ENCODE data around the gene MET. TPM values are rescaled to one million over a fixed set of nuclear protein-coding genes. Genes with fewer than 3 reads are reported as not detected.
"Not testable (repeated sequence)": the region's sequence is repeated elsewhere in the genome, so short reads cannot be mapped to it uniquely, and the experiment has no call there.

MET gene
- total RNA-seq, 1 donor from 2014 or later: 55.4 TPM

DNA sequence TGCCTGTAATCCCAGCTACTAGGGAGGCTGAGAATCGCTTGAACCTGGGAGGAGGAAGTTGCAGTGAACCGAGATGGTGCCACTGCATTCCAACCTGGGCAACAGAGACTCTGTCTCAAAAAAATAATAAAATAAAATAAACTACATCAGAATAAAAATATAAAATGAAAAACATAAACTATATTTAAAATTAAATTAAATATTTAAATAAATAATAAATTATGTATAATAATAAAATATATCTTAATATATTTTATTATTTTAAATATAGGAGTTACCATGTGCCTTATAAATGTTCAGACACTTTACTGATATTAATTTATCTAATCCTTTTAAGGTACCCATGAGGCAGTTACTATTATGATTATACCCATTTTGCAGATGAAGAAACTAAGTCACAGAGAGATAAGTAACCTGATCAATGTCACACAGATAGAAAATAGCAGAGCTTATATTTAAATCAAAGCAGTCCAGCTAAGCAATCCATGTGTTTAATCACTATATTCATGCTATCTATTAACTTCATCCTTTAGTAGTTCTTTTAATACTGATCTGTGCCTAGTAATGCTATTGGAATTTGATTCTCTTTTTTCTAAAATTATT, 30.3 kb upstream of the MET start:
- TF ChIP-seq, protein P1, sequence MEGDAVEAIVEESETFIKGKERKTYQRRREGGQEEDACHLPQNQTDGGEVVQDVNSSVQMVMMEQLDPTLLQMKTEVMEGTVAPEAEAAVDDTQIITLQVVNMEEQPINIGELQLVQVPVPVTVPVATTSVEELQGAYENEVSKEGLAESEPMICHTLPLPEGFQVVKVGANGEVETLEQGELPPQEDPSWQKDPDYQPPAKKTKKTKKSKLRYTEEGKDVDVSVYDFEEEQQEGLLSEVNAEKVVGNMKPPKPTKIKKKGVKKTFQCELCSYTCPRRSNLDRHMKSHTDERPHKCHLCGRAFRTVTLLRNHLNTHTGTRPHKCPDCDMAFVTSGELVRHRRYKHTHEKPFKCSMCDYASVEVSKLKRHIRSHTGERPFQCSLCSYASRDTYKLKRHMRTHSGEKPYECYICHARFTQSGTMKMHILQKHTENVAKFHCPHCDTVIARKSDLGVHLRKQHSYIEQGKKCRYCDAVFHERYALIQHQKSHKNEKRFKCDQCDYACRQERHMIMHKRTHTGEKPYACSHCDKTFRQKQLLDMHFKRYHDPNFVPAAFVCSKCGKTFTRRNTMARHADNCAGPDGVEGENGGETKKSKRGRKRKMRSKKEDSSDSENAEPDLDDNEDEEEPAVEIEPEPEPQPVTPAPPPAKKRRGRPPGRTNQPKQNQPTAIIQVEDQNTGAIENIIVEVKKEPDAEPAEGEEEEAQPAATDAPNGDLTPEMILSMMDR (IDR thresholded peaks at IDR 0.05): no peak
- no peak for DNase-seq (ENCODE audit: extremely low spot score, unreplicated experiment)
- no peaks in the 10 kb centered on the region for H3K36me3 Mint-ChIP-seq (ENCODE audit: unreplicated experiment)
- H3K4me3 Mint-ChIP-seq (ENCODE audit: unreplicated experiment): no peak overlapping the region
- H3K9me3 Mint-ChIP-seq (ENCODE audit: unreplicated experiment): no peaks in the 10 kb centered on the region
- no peak overlapping the region for H3K27ac Mint-ChIP-seq (ENCODE audit: unreplicated experiment)
- no peaks in the 10 kb centered on the region for H3K27me3 Mint-ChIP-seq (ENCODE audit: unreplicated experiment)
- H3K4me1 Mint-ChIP-seq (ENCODE audit: unreplicated experiment): no peaks in the 10 kb centered on the region

DNA sequence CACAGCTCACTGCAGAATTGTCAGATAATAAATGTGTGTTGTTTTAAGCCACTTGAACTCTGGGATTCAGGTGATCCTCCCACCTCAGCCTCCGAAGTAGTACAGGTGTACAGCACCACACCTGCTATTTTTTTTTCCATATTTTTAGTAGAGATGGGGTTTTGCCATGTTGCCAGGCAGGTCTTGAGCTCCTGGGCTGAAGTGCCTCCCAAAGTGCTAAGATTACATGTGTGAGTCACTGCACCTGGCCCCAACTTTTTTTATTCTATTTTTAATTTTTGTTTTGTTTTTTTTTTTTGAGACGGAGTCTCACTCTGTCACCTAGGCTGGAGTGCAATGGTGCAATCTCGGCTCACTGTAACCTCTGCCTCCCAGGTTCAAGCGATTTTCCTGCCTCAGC, 28.8 kb upstream of the MET start:
- not testable (repeated sequence) for DNase-seq (ENCODE audit: extremely low spot score, unreplicated experiment); H3K4me1 Mint-ChIP-seq (ENCODE audit: unreplicated experiment); H3K27ac Mint-ChIP-seq (ENCODE audit: unreplicated experiment); H3K4me3 Mint-ChIP-seq (ENCODE audit: unreplicated experiment); H3K9me3 Mint-ChIP-seq (ENCODE audit: unreplicated experiment); H3K27me3 Mint-ChIP-seq (ENCODE audit: unreplicated experiment); H3K36me3 Mint-ChIP-seq (ENCODE audit: unreplicated experiment)

DNA sequence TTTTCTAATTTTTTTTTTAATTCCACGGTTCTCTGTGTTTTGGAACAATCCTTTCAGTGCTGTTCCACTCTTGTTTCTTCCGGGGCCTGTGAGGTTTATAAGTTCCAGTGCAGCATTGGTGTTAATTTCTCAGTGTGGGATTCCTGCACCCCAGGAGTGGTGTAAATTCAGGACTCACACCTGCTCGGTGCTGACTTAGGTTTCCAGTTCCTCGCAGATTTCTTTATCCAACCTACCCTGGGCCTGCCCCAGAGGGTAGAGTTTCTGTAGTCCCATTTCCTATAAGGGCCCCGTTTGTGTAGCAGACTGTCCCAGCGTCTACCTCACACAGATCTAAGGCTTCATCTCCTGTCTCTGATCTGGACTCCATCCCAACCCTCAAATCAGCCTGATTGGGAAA, 27.4 kb upstream of the MET start:
- Mint-ChIP-seq H3K27me3 (ENCODE audit: unreplicated experiment) (no peaks in the 10 kb centered on the region), H3K27ac (ENCODE audit: unreplicated experiment) (no peak overlapping the region), H3K36me3 (ENCODE audit: unreplicated experiment) (no peaks in the 10 kb centered on the region), H3K4me1 (ENCODE audit: unreplicated experiment) (no peaks in the 10 kb centered on the region), H3K9me3 (ENCODE audit: unreplicated experiment) (no peaks in the 10 kb centered on the region), H3K4me3 (ENCODE audit: unreplicated experiment) (no peak overlapping the region)
- DNase-seq (ENCODE audit: extremely low spot score, unreplicated experiment): no peak
- TF ChIP-seq, protein P1 (IDR thresholded peaks at IDR 0.05): no peak

DNA sequence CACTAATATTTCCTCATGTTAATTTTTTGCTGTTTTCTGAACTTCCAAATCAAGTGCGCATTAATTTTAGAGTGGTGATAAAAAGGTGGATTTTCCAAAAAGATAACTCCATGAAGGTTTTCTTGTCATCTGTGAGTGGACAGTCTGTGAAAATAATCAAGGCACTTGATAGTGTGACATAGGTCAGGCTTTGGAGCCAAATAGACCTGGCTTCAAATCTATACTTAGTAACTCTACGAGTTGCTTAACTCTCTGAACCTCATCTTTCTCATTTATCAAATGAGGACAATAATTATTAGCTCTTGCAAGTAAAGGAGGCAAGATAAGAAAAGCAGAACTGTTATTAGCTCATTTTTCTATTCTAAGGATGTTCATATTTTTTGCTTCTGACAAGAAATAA, 24.7 kb upstream of the MET start:
- H3K27ac Mint-ChIP-seq (ENCODE audit: unreplicated experiment): no peak overlapping the region
- DNase-seq (ENCODE audit: extremely low spot score, unreplicated experiment): no peak
- H3K4me3 Mint-ChIP-seq (ENCODE audit: unreplicated experiment): no peak overlapping the region
- H3K9me3 Mint-ChIP-seq (ENCODE audit: unreplicated experiment): peaks cover 2% of the 10 kb centered on the region
- TF ChIP-seq, protein P1 (IDR thresholded peaks at IDR 0.05): no peak
- H3K4me1 Mint-ChIP-seq (ENCODE audit: unreplicated experiment): no peaks in the 10 kb centered on the region
- H3K27me3 Mint-ChIP-seq (ENCODE audit: unreplicated experiment): no peaks in the 10 kb centered on the region
- no peaks in the 10 kb centered on the region for H3K36me3 Mint-ChIP-seq (ENCODE audit: unreplicated experiment)

DNA sequence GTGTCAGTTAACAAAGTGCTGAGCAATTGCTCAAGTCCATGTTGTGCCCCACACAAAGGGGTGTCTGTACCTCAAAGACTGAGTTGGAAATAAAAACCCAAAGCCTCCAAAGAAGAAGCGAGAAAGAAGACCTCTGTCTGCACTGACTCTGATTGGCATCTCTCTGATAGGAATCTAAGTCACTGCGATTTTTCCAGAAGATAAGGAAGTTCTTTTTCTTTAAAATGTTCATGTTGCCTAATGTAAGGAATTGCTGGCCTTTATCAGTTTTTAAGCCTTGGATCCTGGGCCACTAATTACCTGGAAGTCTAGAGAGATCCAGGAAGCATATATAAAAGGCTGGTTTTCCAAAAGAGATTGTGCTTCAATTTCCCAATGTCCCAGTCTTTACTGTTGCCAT, 24.1 kb upstream of the MET start:
- no peaks in the 10 kb centered on the region for H3K27me3 Mint-ChIP-seq (ENCODE audit: unreplicated experiment)
- TF ChIP-seq, protein P1 (IDR thresholded peaks at IDR 0.05): no peak
- no peak for DNase-seq (ENCODE audit: extremely low spot score, unreplicated experiment)
- H3K27ac Mint-ChIP-seq (ENCODE audit: unreplicated experiment): no peak overlapping the region
- H3K36me3 Mint-ChIP-seq (ENCODE audit: unreplicated experiment): no peaks in the 10 kb centered on the region
- peaks cover 5% of the 10 kb centered on the region for H3K9me3 Mint-ChIP-seq (ENCODE audit: unreplicated experiment)
- H3K4me3 Mint-ChIP-seq (ENCODE audit: unreplicated experiment): no peak overlapping the region
- no peaks in the 10 kb centered on the region for H3K4me1 Mint-ChIP-seq (ENCODE audit: unreplicated experiment)

DNA sequence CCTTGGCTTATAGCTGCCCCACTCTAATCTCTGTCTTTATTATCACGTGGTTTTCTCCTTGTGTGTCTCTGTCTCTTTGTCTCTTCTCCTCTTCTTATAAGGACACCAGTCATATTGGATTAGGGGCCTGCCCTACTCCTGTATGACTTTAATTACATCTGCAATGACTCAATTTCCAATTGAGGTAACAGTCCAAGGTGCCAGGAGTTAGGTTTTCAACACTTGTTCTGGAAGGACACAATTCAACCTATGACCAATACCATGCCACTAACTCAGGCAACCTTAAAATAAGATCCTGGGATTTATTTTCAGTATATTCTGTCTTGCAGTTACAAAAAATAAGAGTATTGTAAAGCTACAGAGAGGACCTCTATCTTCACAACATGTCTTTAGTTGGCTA, 21.6 kb upstream of the MET start:
- Mint-ChIP-seq H3K4me3 (ENCODE audit: unreplicated experiment) (no peak overlapping the region), H3K4me1 (ENCODE audit: unreplicated experiment) (peaks cover 4% of the 10 kb centered on the region), H3K27me3 (ENCODE audit: unreplicated experiment) (no peaks in the 10 kb centered on the region), H3K27ac (ENCODE audit: unreplicated experiment) (no peak overlapping the region), H3K36me3 (ENCODE audit: unreplicated experiment) (no peaks in the 10 kb centered on the region), H3K9me3 (ENCODE audit: unreplicated experiment) (peaks cover 5% of the 10 kb centered on the region)
- TF ChIP-seq, protein P1 (IDR thresholded peaks at IDR 0.05): no peak
- no peak for DNase-seq (ENCODE audit: extremely low spot score, unreplicated experiment)

Data from osteocyte (in vitro differentiated cells).